Stimulated activated CD8-positive, alpha-beta memory T cell treated with anti-CD3 and anti-CD28 coated beads, Interleukin-7, amount 100 ng/mL, for 48 hours (primary cell): ENCODE measurements around the gene PARD6G.
"Not testable (repeated sequence)": the region's sequence is repeated elsewhere in the genome, so short reads cannot be mapped to it uniquely, and the experiment has no call there.

Source experiments
- DNase-seq, 2 donors: peaks; one replicate each; pipeline ENCODE4 v3.0.0-alpha.2; 2020; ENCODE audit warnings: low read depth in 1 of 2; ENCODE audit errors: extremely low read depth in 1 of 2

The PARD6G gene

DNA sequence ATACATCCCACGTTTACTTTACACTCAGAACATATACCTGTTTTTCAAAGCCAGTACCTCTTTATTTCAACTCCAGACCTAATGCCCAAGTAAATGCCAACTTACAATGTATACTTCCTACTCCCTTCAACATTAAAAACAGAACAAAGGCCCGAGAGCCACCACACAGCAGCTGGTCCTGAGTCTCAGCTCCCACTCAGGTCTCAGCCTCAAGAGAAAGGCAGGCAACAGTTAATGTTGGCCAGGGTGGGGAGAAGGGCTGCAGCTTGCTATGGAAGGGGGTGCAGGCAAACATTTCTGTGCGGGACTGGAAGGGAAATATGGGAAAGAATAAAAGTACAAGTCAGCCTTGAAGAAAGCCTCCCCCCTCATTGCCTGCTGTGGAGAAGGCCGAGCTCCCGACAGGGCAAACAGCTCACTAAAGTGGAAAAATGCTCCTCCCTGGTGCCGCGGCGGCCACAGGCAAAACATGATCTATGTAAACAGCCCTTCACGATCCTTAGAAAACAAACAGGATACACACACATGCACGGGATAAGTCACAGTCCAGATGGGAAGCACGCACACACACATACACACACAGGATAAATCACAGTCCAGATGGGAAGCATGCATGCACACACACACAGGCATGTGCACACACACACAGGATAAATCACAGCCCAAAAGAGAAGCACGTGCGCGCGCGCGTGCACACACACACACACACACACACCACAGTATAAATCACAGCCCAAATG lies 70.8 kb downstream of the PARD6G start:
- no peak for DNase-seq

DNA sequence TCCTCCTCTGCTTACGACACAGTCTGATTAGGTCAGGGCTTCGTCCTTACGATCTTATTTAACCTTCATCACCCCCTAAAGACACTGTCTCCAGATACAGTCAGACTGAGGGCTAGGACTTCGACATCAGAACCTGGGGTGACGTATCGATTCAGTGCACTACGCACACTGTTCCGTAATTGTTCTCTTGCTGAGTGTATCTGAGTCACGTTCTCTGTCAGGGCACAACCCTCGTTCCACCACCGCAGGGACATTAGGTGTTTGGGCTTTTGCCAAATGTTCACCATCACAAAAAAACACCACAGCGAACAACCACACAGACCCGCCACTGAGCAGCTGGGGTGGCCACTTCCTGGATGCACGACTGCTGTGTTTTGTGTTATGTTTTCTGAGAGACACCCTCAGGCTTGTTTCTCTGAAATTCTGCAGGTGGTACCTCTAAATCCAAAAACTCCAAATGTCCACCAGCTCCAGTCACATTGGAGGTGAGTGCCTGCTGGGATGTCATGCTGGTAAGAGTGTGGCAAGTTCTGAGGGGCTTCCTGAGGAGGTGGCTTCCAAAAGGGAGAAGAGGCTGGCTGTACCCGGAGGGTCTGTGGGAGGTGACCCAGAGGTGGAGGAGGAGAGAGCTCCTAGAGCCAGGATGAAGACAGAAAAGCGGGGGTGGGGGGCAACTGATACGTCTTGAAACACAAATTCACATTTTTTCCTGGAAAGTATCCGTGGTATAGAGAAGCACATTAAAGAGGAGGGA lies 71.7 kb downstream of the PARD6G start:
- DNase-seq: peak in 1 of 2 donors; percentile 27

DNA sequence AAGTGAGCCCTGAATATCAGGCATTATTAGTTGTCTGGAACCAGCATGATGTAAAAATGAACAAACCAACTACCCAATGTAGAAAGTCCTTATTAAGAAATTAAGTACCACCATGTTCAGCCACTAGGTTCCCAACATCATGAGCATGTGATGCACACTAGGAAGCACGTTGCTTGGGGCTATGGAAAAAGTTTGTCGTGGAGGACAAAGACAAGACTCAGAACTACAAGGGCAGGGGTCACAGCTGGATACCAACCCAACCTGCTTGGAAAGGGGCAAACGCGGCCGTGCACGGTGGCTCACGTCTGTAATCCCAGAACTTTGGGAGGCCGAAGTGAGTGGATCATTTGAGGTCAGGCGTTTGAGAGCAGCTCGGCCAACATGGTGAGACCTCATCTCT lies 74.3 kb downstream of the PARD6G start:
- DNase-seq: no peak

DNA sequence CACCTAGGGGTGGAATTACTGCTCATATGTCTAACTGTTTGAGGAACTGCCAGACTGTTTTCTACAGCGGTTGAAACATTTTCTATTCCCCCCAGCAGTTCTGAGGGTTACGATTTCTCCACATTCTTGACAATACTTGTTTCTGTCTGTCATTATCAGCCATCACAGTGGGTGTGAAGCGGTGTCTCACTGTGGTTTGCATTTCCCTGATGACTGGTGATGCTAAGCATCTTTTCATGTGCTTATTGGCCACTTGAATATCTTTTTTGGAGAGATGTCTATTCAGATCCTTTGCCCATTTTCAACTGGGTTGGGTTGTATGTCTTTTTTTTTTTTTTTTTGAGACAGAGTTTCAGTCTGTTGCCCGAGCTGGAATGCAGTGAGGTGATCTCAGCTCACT lies 75.3 kb downstream of the PARD6G start:
- no peak for DNase-seq

DNA sequence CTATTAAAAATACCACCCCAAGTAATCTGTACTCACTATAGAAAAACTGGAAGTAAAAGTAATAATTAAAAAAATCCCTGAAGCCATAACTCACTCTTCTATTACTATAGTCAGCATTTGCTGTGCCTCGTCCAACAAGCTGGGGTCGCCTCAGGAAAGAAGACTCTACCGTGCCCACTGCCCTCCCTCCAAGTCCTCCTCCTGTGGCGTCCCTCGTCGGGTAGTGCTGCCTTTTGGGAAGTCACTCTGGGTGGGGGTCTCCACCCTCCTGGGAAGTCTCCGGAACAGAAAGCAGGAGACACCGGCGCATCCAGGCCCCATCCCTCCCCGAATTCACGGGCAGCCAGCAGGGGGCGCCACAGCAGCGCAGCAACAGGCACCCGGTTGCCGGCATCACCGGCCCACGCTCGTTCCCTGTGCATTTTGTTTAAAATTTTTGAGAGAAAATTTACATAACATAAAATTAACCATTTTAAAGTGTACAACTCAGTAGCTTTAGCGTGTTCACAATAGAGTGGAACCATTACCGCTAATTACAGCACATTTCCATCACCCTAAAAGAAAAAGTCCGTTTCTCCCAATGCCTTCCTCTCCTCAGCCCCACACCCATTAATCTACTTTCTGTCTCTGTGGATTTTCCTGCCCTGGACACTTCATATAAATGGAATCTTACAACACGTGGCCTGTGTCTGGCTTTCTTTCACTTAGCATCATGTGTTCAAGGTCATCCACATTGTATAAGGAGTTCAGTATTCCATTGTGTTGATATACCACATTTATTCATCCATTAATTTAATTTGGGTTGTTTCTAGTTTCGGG lies 76.1 kb downstream of the PARD6G start:
- no peak for DNase-seq

DNA sequence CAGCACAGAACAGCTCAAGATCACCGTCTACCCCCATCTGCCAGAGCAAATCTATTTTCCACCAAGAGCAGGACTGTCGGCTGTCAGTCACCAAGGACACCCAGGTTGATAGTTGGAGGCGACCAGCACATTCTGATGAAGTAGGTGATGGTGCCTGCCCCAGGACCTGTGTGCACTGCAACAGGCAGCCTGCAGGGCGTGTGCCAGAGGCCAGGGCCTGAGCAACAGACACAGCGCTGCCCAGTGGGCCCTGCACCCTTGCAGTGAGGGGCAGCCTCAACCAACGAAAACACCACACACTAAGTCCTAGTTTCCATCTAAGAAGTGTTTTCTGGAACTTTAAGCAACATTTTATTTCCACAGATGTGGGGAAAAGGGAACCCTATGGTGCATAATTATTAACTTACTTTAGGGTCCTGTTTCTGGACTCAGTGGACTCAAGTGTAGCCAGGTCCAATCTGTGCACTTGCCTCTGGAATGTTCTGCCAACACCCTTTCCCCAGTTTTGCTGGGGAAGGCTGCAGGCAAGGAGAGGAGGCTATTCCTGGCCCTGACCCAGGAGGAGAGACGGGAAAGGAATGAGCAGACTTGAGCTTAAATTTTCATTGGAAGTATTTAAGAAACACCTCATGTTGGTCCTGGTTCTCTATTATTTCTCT lies 76.8 kb downstream of the PARD6G start:
- no peak for DNase-seq

DNA sequence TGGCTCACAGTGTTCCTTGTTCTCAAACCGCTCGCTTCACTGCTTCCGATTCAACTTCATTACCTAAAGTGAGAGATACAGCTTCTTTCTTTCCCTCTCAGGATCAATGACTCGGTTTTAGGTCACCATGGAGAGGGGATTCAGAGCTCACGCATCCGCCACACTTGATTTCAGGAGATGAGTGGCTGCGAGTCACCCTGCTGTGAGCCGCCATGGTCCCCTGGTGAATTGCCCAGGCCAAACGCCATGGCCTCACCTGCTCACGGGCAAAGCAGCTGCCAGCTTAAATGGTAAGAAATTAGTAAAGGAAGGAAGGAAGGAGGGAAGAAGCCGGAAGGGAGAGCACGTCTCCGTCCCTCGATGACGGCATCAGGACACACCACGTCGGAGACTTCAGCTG lies 77.7 kb downstream of the PARD6G start:
- no peak for DNase-seq

DNA sequence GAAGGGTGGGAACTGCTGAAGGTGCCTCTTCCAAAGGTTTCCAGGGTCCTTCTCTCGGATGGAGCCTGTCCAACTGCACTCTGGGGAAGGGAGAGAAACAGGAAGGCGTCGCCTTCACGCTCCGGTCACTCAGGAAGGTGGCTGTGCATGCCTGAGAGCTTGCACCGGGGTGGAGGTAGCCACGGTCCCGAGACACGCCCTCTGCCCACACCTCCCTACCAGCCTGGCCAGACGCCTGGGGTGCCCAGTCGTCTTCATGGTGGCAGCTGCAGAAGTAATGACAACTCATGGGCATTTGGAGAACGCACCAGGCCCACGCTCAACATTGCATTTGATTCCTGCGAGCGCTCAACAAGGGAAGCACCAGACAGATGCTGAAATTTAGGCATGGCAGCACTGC lies 78.3 kb downstream of the PARD6G start:
- DNase-seq: no peak

DNA sequence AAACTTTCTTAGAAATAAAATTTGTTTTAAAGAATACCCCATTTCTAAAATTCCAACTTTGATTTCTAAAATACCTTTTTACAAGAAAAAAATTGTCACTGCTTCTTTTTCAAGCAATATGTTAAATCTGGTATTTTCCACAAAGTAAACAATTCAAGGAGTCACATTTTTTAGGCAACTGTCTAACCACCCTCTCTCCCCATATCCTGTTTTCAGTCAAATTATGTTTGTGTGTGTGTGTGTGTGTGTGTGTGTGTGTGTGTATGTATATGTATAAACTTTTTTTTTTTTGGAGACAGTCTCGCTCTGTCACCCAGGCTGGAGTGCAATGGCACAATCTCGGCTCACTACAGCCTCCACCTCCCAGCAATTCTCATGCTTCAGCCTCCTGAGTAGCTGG lies 79.0 kb downstream of the PARD6G start:
- DNase-seq: no peak

DNA sequence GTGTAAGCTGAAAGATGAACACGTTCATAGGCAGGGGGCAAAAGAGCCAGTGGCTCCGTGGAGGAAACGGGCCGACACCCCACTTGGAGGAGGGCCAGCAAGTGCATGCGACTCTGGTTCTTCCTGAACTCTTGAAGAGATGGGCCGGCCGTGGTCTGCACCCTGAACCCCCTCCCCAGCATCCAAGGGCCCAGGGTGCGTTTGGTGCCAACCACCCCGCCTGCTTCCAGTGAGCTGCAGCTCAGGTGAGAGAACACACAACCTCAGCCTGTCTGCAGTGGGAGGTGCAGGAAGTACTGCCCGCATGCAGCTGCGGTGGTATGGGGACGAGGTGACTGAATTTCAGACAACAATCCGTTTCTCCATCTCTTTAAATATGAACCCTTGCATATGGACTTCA lies 79.4 kb downstream of the PARD6G start:
- no peak for DNase-seq

DNA sequence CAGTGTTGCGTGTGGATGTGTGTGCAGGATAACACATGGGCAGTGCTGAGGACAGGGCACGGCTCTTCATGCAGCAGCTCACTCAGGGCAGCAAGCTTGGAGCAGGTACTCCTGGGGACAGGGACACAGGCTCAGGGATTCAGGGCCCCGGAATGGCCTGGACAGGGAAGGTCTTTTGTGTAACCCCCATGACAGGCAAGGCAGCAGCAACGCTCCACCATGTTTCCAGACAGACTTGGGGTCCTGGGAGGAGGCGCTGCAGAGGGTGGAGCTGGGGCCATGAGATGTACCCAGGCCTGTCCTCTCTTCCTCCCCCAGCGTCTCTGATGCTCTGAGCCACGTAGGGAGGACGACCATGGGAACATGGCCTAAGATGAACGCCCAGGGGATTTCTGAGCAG lies 80.0 kb downstream of the PARD6G start:
- no peak for DNase-seq

DNA sequence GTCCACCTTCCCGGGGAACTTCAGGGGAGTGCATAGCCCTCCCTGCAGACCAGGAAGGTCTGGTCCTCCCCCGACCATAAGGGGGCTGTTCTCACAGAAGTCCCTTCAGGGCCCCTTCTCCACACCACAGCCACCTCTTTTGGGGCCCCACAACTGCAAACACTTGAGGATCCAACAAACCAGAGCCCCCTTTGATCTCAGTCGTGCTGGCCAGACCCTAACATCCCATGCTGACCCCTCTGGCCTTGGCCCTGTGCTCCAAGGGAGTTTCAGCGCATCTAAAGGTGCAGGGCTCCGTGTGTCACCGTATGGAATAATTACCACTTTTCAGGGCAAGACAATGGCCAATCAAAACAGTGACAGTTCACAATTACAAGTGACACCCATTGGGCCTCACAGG lies 80.6 kb downstream of the PARD6G start:
- no peak for DNase-seq

DNA sequence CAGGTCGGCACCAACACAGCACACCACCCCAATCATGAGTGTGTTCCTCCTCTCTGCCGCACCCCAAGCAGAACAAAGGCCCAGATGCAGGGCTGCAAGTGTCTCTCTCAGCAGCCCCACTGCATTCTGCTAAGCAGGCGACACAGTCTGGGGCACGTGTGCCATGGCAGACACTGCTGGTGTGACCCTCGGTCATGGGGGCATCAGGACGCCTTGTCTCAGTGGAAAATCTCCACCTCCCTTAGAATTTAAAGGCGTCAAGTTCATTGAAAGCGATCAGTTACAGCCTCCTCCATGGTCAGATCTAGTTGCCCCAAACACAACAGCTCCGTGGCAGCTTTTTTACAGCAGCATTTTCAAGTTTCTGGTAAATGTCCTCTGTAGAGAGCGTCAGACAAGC lies 81.1 kb downstream of the PARD6G start:
- DNase-seq: no peak

DNA sequence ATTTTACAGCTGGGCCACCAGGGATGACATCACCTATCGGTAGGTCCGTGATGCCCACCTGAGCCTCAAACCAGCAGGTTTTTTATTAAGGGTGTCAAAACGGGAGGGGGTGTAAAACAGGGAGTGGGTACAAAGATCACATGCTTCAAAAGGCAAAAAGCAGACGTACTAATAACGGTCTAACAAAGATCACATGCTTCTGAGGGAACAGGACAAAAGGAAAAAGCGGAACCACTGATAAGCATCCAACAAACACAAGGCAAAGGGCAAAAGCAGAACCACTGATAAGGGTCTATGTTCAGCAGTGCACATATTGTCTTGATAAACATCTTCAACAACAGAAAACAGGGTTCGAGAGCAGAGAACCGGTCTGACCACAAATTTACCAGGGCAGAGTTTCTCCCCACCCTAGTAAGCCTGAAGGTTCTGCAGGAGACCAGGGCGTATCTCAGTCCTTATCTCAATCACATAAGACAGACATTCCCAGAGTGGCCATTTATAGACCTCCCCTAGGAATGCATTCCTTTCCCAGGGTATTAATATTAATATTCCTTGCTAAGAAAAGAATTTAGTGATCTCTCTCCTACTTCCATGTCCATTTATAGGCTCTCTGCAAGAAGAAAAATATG lies 82.5 kb downstream of the PARD6G start:
- DNase-seq: not testable (repeated sequence)

DNA sequence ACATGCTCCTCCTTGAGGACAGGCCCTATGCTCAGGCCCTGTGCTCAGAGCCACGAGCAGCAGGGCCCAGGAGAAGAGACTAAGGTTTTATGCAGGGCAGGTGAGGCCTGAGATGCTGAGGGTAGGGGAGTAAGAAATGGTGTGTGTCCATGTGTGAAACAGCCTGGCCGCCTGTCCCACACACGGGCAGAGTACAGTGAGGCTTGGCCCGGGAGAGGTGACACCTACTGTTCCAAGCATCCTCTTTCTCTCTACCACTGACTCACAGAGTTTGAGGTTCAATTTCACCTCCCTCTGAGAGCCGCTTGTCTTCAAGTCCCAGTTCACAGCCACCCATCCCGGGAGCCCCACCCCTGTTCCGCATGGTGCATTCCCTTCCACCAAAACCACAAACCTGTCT lies 84.1 kb downstream of the PARD6G start:
- DNase-seq: no peak

DNA sequence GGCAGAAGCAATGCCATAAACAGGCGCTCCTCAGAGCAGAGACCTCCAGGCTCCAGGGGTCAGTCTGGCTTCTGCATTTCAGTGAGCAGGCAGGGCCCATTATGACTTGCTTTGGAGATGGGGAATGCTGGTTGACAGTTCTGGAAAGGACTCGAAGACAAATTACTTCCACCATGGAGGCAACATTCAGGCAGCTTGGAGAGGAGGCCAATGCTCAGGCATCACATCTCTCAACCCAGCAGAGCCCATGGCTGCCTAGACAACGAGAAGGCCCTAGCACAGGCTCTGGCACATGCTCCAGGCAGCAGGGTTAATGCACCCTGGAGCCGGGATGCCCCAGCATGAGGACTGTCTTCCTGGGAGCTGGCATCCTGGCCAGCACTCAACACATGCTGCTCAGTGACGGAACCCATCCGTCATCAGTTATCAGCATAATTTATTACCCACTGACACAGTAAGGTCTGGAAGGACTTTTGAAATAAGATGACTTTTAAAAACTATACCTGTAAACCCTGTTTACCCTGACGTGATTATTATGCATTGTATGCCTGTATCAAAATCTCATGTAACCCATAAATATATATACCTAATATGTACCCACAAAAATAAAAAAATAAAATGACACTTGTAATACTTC lies 85.4 kb downstream of the PARD6G start:
- no peak for DNase-seq

DNA sequence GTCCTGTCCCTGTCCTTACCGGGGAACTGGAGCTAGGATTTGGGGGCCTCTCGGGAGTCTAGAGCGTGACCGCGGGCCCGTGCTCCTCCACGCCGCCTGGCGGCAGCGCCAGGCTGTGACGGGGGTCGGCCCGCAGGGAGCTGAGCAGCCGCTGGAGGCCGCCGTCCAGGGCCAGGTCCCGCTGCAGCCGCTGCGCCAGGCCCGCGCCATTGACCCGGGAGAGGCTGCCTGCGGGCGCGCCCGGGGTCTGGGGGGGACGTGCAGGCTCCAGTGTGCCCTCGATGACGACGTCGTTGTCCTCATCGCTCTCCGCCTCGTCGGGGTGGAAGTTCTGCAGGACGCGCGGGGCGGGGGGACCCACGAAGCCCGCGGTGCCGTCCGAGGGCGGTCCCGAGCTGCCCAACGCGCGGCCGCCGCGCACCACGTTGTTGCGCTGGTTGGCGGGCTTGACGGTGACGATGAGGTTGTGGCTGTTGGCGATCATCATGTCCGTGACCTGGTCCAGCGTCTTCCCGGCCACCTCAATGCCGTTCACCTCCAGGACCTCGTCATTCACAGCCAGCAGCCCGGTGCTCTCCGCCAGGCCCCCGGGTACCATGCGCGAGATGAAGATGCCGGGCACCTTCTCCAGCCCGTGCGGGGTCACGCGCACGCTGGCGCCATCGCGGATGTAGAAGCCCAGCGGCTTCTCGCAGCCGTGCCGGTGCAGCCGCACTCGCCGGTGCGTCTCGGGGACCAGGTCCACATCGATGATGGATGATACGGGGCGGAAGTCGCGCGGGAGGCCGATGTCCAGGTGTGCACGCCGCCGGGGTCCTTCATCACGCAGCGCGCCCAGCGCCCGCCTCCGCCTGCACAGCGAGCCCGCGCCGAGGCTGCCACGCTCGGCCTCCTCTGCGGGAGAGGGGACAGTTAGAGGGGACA lies 87.3 kb downstream of the PARD6G start:
- no peak for DNase-seq

DNA sequence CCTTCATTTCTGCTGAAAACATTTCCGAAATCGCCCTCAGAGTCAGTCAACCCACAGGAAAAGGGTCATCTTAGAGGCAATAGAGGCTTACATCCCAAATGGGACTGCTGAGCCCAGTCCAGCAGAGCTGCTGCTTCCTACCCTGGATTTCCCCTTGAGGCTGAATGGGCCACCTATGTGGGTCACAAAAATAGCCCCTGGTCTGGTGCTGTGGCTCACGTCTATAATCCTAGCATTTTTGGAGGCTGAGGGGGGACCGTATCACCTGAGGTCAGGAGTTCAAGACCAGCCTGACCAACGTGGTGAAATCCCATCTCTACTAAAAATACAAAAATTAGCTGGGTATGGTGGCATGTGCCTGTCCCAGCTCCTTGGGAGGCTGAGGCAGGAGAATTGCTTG lies 88.9 kb downstream of the PARD6G start:
- no peak for DNase-seq

DNA sequence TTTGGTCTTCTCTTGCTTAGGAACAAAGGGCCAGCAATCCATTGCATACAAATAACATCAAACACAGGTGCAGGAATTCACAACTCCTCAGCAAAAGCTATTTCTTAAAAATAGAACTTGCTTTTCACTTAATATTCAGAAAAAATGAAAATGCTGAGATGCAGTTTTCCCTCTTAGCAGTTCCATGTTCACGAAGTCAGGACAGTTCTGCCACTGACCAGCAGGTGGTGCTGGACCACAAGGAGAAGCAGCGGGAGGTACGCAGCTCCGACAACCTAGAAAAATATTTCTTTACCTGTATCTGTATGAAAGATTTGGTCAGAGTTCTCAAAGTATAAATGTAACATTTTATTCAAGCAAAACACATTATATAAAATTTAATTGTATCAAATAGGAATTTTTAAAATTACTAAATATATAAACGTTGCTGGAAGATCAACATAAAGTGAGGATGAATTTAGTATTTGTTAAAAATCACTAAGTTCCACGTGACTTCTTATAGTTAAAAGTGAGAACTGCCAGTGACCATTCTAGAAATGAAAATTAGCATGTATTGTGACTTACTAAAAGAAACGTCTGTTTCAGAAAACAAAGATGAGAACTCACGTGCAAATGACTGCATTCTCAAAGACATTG lies 89.5 kb downstream of the PARD6G start:
- peak in 1 of 2 donors; percentile 62 for DNase-seq
